Measurements from ENCODE around the gene DAPK2.

DAPK2 gene

DNA sequence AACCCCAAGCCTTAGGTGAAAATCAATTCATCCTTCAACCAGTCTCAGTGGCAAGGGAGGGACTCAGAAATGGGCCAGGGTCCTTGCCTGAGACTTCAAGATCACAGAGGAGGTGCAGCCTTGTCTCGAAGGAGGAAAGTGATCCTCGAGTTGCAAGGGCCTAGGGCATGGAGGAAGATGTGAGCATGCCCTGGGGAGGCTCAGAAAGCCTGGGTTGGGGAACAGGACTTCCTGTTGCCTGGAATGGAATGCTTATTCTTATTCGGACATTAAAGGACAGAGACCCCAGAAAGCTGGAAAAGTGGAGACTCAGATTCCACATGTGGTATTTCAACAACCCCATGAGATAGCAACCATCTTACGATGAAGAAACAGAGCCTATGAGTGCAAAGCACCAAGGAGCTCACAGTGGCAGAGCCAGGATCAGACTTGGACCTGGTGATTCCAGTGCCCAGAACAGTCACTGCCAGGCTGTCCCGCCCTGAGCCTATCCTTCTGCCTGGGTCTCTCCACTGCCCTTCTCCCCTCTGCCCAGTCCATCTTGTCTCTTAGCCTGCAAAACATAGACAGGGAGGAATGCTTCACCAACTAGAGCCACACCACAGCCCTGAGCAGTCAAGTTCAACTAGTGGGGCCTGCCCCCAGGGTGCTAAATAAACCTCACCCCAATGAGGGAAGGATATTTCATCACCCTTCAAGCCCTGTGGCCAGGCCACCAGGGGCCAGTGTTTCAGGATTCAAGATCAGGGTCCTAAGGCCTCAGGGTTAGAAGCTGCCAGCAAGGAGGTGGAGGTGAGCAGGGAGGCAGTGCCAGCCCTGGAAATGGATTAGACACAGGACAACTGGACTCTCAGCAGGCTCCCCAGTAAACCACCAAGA is 21.9 kb downstream of the DAPK2 start:
- TF ChIP-seq NFIC (IDR thresholded peaks at IDR 0.05) (no peak), TAF1 (IDR thresholded peaks at IDR 0.05; ENCODE audit: low read depth) (no peak), RAD21 (IDR thresholded peaks at IDR 0.05; ENCODE audit: low read depth) (no peak), CEBPB (IDR thresholded peaks at IDR 0.05) (no peak), EP300 (IDR thresholded peaks at IDR 0.05; ENCODE audit: borderline replicate concordance) (no peak), MAX (IDR thresholded peaks at IDR 0.05) (no peak), USF1 (IDR thresholded peaks at IDR 0.05) (no peak), TCF12 (IDR thresholded peaks at IDR 0.05; ENCODE audit: low read depth) (no peak), ZBTB7A (IDR thresholded peaks at IDR 0.05; ENCODE audit: low read depth) (no peak), EGR1 (IDR thresholded peaks at IDR 0.05) (no peak), YY1 (IDR thresholded peaks at IDR 0.05; ENCODE audit: low read depth) (no peak), TEAD4 (IDR thresholded peaks at IDR 0.05) (no peak), FOXM1 (IDR thresholded peaks at IDR 0.05; ENCODE audit: borderline replicate concordance, low read depth) (no peak), REST (IDR thresholded peaks at IDR 0.05; ENCODE audit: low read depth) (no peak), CREB1 (IDR thresholded peaks at IDR 0.05; ENCODE audit: low read depth) (no peak)

DNA sequence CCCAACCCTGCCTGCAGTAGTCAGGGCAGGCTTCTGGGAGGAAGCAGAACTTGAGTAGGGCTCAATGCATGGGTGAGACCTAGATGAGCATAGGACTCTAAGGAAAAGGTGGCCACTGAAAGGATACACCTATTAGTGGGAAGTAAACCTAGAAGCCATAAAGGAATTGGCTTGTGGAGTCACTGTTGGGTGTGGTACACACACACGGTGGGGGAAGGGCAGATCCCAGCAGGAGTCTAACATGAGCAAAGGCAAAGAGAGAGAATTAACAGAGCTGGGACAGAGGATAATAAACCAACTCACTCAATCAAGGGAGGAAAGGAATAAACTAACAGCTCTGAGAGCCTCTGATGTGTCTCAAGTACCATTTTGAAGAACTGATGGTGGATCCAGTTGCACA is 23.1 kb downstream of the DAPK2 start:
- no peak for TF ChIP-seq EP300 (IDR thresholded peaks at IDR 0.05; ENCODE audit: borderline replicate concordance)
- TF ChIP-seq RAD21 (IDR thresholded peaks at IDR 0.05; ENCODE audit: low read depth) = no peak
- TF ChIP-seq NFIC (IDR thresholded peaks at IDR 0.05) = no peak
- no peak for TF ChIP-seq REST (IDR thresholded peaks at IDR 0.05; ENCODE audit: low read depth)

DNA sequence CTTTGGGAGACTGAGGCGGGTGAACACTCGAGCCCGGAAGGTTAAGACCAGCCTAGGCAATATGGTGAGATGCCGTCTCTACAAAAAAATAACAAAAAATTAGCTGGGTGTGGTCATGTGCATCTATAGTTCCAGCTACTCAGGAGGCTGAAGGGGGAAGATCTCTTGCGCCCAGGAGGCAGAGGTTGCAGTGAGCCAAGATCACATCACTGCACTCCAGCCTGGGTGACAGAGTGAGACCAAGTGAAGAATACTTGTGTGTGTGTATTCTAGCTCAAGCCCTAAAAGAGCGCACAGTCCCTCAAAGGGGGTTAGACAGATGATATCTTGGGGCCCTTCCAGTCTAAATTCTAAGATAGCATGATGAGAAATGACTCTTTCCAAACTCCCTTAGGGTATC is 23.7 kb downstream of the DAPK2 start:
- TF ChIP-seq EGR1 (IDR thresholded peaks at IDR 0.05) (no peak), REST (IDR thresholded peaks at IDR 0.05; ENCODE audit: low read depth) (no peak)

- no peak for TF ChIP-seq MAX (IDR thresholded peaks at IDR 0.05)
- TF ChIP-seq CEBPB (IDR thresholded peaks at IDR 0.05) = no peak
- no peak for TF ChIP-seq NFIC (IDR thresholded peaks at IDR 0.05)
- TF ChIP-seq EP300 (IDR thresholded peaks at IDR 0.05; ENCODE audit: borderline replicate concordance) = no peak
- no peak for TF ChIP-seq FOXM1 (IDR thresholded peaks at IDR 0.05; ENCODE audit: borderline replicate concordance, low read depth)
- TF ChIP-seq REST (IDR thresholded peaks at IDR 0.05; ENCODE audit: low read depth) = no peak
- no peak for TF ChIP-seq TAF1 (IDR thresholded peaks at IDR 0.05; ENCODE audit: low read depth)
- no peak for TF ChIP-seq CREB1 (IDR thresholded peaks at IDR 0.05; ENCODE audit: low read depth)
- TF ChIP-seq ZBTB7A (IDR thresholded peaks at IDR 0.05; ENCODE audit: low read depth) = no peak
Measured at GRCh38 chr15:64019764-64020163, 26.5 kb downstream of the DAPK2 start.

Measured in Ishikawa (cell line).